GM21423 (cell line): Measurements from ENCODE around the gene TMTC2.

Experiments used
- ATAC-seq: cut with Tn5 transposase; IDR thresholded peaks from one replicate; pipeline ENCODE4 v1.9.1; 2021; ENCODE audit warnings: mild to moderate bottlenecking, moderate library complexity; ENCODE audit not compliant: unreplicated experiment

Gene TMTC2

DNA sequence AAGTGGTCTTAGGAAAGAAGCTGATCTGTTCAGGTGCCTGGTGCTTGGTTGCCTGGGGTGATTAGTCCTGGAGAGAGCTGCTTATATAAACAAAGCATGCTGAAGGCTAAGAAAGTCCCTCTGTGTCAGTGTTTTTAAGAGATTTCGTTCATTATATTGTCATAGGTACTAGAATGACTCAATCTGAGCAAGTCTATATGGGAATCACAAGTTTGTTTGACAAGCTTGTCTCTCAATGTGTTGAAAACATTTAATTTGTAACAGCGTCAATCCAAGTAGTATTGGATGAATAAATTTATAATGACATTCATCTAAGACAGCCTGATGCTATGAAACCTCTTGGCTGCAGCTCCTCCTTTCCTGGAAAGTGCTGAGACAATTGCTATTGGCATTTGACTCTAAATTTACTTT lies 256.3 kb downstream of the TMTC2 start:
- ATAC-seq = no peak

DNA sequence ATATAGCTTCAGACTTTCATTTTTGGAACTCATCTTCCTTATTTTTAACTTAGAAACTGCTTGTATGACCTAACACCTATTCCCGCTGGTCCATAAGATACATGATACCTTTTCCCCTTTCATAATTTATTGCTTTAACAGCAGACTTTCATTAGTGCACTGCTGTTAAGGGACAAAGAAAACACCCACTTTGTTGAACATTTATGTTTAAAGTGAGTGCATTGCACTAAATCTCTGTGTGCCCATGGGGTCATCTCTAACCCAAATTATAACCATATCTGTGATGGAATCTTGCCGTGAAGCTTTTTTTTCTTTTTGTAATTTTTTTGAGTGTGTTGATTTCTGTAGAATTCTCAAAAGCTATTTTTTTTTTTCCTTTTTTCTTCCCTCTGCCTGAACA lies 261.8 kb downstream of the TMTC2 start:
- ATAC-seq = no peak

DNA sequence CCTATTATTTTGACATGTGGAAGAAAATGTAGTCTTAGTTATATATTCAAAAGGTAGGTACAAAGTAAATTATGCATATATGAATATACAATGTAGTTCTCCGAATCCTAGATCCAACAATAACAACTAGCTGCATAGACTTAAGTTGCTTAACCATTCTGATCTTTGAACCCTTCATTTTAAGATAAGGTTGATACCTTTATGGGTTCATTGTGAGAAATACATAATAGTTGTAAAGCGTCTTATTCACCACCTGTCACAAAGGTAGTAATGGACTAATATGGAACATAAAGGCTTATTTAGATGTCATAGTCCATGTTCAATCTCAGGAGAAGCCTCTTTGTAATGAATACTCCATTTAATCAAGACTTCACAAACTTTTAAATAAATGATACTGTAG lies 263.6 kb downstream of the TMTC2 start:
- no peak for ATAC-seq

DNA sequence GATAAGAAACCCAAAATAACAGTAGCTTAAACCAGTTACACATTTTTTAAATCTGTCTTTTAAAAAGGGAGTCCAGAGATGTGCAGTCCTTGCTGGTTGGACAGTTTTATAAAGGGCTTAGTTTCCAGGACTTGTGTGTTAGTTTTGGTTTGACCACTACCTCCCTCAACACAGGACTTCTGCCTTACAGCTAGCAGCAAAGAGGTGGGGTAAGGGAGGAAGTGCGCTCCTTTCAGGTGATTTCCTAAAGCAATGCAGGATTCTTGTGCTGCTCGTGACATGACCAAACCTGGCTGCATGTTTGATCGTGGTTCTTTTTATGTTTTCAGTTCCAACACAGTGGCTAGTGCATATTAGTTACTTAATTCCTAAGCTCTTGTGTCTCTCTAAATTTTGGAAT lies 266.2 kb downstream of the TMTC2 start:
- ATAC-seq = peak; percentile 72

DNA sequence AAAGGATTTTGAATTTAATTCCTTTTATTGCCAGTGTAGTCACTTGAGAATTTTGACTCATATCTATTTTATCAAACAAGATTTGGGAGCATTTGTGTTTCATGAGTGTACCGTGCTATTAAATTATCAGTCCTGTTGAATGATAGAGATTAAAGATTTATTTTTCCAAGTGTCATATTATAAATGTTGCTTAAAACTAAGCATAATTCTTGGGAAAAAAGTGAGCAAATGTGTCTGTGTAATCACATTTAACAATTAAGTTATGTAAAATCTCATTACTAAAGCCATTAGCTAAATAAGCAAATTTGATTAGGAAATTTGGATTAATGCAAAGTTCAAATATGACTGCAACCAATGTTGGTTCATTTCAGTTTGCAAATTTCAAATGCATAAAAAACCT lies 266.7 kb downstream of the TMTC2 start:
- ATAC-seq = no peak

DNA sequence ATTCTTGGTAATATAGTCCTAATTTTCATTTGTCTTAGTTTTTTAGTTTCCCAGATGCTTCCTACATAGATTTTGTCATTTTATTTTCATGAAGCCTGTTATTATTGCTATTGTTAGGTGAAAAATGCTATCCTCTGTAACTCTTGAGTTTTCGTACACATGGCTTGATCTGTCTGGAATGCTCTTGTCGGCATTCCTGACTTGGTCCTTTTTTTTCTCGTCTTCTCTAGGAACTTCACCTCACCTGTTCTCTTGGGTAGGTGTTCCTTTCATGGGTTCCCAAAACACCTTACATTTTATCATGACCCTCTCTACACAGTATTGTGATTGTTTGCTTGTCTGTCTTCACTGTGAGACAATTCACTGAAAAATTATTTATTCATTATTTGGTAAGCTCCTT lies 267.4 kb downstream of the TMTC2 start:
- no peak for ATAC-seq

DNA sequence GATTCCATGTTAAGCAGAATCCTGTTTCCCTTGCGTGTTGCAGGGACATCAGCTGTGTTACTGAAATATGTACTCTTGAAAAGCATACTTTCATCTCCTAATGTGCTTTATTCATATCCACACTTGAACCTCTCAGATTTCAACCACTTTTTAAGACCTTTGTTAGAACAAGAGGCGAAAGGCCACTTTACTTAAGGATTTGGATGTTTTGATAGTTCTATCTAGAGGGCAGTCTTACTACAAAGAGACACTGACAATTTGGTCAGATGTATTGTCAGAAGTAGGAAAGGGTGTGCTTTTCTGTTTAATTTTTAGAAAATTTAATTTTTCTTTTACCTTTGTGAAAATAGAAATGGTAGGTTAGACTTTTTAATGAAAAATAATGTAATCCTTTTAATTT lies 267.9 kb downstream of the TMTC2 start:
- ATAC-seq = no peak

DNA sequence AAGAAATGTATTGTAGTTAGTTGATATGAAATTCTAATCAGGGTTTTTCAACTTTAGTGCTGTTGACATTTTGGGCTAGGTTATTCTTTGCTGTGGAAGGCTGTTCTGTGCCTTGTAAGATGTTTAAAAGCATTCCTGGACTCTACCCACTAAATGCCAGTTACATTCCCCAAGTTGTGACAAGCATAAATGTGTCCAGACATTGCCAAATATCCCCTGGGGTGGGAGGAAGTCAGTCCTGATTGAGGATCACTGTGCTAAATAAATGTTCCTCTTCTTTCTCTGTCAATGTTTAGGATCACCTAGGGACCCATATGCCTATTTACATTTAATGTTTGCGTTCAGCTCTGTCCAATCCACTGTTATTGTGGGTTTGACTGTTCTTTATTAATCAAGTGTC lies 268.3 kb downstream of the TMTC2 start:
- no peak for ATAC-seq

DNA sequence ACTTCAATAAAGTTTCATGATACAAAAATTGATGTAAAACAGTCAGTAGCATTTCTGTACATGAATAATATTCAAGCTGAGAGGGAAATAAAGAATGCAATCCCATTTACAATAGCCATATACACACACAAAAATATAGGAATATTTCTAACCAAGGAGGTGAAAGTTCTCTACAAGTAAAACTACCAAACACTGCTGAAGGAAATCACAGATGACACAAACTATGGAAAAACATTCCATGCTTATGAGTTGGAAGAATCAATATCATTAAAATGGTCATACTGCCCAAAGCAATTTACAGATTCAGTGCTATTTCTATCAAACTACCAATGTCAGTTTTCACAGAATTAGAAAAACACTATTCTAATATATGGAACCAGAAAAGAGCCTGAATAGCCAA lies 272.3 kb downstream of the TMTC2 start:
- no peak for ATAC-seq

DNA sequence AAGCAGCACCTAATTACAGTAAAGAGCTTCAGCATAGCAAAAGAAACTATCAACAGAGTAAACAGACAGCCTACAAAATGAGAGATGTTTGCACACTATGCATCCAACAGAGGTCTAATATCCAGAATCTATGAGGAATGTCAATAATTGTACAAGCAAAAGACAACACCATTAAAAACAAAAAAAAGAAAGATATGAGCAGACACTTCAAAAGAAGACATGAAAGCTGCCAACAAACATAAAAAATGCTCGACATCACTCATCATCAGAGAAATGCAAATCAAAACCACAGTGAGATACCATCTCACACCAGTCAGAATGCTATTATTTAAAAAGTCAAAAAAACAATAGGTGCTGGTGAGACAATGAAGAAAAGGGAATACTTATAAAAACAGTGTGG lies 273.1 kb downstream of the TMTC2 start:
- ATAC-seq = no peak

DNA sequence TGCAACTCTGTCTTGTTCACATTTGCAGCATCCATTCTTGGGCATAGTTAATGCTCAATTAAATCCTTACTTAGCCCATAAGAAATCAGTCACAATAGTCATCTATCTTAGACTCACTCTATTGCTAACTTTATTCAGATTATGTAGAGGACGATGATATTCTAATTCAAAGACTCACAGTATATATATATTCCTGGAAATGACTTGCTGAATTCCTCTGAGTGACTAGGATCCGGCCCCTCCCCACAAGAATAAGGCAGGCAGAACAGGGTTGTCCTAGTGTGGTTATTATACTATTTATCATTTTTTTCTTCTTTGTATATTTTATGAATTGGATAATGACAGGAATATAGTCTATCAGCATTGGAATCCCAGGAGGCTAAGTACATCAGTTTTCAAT lies 275.1 kb downstream of the TMTC2 start:
- ATAC-seq = no peak

DNA sequence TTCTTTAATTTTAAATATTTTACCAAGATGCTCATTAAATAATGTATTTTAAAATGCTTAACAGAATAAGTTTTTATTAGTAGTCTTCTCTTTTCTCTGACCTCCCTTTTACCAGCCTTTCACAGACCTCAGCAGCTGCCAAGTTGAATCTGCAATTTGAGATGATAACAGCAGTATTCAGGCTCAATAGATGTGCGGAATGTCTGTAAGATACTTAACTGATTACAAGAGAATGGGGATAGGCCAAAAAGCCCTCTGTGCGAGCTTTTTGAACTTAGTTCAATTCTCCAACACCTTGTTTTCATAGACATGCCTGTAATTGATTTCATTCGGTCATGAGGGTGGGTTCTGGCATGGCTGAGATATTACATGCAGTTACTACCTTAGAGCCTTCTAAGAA lies 277.2 kb downstream of the TMTC2 start:
- ATAC-seq = no peak

DNA sequence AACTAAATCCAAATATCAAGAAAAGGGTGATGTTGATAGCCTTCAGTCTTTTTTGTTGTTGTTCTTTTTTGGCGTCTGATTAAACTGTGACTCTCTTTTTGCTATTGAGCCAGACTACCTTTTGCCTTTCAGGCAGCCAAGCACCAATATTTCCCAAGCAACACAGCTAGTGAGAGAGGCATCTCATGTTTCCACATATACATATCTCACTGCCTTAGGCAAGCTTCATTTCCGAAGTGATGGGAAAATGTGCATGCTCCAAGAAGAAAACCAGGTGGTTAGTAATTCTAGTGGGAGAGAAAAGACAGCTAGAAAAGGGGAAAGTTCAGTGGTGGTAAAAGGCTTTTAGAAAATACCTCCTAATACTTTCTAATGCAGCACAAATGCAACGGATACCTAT lies 277.7 kb downstream of the TMTC2 start:
- ATAC-seq = no peak

DNA sequence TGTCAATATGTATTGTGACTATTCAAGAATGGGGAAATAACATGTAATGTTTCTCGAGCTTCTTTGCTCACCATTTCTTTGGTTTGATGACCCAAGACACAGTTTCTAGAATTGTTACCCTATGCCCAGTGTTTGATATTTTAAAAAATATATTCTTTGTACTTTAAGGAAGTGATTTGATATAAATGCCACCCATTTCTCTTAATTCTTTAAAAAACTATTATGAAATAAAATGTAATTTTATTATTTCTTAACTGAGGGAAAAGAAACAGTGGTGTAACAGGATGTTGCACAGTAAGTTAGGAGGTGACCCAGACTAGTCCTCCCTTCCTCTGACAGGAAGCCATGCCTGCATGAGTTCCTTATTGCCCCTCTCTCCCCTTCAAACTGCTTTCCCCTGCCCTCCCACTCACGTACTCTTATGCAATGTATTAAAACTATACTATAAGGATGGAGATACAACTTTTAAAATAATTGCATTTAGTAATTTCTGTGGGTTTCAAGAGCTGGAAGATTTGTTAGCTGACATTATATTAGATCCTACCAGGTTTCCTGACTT lies 279.4 kb downstream of the TMTC2 start:
- ATAC-seq = no peak

DNA sequence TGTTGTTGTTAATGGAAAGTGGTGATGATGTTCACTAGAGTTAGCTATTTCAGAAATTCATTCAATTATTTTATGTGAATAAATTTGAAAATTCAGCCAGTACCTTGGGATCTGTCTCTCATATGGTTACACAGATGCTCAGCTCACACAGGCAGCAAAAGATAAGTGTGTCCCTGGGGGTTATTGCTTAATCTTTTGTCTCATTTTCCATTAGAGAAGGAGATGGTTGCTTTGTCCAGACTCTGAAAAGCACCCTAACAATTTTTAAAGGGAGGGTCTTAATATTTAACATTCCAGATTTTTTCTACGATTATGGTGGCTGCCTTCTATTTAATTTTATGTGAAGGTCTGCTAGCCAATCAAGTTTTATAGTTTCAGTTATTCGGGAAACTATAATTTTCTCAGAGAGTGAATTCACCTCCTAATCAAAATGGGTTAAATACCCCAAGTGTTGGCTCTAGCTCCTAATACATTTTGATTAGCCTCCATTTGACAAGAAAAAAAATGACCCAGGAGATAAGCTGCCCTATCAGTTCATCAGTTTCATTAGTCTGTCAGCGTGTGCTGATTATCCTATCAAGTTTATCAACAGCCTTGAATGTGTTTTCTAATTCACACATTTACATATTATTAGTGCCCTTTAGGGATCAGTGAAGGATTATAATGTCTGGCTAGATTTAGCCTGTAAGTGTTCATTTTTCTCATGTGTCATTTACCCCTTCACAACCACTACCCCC lies 282.1 kb downstream of the TMTC2 start:
- no peak for ATAC-seq

DNA sequence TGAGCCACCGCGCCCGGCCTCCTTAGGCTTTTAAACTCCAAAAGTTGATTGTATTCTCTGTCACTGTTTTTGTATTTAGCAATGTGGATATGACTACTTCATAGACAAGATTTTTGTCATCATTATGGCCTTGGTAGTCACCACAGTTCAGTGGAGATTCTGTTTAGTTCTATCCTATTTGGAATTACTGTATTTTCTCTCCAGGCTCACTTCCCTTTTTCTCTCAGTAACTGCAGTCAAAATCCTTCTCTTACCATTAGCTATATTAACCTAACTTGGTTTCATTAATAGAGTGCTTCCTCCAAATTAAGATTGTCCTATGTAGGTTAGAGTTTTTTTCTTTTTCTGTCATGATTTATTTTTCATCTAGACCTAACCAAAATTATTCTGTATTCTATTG lies 283.9 kb downstream of the TMTC2 start:
- ATAC-seq = no peak

DNA sequence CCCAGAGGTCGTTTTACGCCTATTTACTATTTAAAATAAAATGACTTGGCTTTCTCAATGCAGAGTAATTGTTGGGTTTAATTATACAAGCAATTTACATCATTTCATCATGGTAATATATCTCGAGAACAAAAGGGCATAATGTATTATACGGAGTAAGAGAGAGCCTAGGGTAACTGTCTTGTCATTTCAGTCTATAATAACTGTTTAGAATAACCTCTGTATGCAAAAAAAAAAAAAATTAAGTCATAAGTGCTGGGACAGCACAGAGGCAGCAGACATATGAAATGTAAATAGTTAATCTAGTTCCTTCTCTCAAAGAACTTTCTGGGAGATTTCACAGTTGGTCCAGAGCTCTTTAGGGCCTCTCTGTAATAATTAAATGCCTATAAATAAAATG lies 284.9 kb downstream of the TMTC2 start:
- ATAC-seq = no peak

DNA sequence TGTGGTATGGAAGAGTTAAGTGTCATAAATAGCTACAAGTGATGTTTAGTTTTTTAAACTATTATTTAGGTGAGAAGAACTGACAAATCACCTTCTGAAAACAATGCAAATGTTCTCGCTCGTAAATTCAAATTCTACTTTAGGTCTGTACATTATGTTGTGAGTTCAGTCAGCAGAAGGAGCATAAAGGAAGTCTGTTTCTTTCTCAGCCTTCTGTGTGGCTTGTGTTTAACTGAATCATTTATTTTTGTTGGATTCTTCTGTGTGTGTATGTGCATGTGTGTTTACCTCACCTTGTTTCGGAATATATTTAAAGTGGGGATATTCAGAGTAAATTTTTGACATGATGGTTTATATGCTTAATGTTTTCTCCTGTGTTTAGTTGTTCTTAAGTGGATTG lies 285.9 kb downstream of the TMTC2 start:
- ATAC-seq = no peak

DNA sequence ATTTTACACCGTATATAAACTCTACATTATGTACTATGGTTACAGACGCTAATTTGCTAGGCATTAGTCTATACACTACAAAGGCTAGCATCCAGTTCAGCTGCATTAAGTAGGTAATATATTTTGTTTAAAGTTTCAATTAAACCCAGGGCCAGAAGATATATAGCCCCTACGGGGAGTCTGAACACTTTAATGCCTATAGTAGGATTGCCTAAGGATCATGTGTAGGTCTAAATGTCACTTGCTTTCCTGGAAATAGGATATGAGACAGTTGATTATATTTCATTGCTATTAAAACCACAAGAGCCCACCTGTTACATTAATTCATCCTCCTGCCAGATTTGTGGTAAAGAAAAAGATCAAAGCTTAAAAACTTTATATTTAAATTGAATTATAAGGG lies 286.9 kb downstream of the TMTC2 start:
- no peak for ATAC-seq

DNA sequence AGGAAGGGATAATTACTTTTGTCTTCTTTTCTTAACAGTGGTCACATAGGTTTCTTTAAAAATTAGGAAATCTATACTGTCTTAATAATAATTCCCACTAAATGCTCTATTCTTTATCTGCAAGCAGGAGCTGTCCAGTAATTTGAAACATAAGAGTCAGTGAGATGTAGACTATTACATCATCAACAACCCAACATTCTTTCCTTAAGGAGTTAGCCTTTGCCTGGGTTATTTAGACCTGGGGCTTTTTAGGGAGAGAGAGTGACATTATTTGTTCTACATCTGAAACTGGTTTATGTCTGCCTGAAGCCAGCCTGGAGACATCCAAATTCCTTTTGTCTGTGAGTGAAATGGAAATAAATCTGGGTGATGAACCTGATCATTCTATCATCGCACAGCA lies 294.4 kb downstream of the TMTC2 start:
- ATAC-seq = no peak

DNA sequence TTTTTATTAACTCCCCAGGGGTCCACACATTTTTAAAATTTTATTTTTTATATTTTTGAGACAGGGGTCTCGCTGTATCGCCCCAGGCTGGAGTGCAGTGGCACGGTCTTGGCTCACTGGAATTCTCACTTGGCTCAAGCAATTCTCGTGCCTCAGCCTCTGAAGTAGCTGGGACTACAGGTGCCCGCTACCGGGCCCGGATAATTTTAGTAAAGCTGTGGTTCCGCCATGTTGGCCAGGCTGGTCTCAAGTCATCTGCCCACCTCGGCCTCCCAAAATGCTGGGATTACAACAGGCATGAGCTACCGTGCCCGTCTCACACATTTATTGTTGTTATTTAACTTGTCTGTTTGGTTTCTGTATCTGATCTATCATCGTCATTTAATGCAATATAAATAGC lies 307.4 kb downstream of the TMTC2 start:
- no peak for ATAC-seq

DNA sequence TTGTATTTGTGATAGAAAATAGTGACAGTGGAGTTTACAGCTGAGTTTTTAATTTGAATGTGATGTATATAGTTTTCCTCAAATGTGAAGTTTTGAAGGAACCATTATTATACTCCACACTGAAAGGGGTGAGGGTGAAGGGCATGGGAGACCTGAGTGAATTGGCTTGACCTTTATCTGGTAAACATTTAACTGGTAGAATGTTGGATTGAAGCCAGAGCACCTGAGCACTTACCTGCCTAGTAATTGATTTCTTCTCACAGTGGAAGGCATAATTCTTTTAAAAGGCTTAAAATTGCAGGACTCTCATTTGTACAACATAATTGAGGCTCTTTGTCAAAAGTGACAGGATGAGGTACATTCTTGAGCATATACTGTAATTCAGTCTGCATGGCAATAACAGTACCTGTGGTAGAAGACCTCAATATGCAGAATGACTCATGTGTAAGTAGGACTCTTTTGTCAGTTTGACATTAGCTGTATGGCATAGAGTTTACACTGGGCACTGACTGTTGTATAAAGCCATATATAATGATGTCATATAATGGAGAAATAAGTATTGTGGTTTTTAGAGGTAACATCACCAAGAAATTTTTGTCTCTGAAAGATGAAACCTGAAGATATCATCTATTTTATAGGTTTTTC lies 309.6 kb downstream of the TMTC2 start:
- peak; percentile 85 for ATAC-seq

DNA sequence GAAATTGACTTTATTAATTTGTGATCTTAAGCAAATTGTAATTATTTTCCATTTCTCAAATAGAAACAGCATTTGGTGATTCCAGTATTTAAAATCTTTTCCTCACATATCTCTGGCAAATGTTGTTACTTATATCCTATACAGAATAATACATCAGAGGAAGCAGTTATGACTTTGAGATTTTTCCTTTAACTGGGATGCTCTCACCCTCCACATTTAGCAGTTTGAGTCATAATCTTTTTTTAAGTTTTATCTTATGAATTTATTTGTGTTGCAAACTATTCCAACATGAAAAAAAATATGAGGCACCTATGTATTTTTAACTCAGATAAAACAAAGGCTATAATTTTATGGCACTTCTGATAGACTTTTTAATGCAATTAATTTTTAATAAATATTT lies 311.8 kb downstream of the TMTC2 start:
- no peak for ATAC-seq
